ENCODE results near the gene TMEM198.

The TMEM198 gene

DNA sequence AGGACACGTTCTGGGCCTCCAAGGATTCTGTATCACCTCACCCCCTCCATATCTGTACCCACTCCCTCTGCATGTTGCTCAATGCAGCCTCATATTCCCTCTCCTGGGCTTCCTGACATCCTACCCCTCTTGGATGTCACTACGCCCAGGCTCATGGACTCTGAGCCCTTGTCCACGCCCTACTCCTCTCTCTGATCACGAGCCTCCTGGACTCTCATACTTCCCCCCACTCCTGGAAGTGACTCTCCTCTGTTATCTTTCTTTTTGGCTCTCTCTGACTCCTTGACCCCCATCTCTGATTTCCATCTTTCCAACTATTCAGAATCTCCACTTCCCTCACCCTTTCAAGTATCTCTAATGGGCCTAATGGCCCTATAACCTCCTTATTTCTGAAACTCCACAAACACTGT, 2.1 kb downstream of the TMEM198 start:
- no peak for DNase-seq

DNA sequence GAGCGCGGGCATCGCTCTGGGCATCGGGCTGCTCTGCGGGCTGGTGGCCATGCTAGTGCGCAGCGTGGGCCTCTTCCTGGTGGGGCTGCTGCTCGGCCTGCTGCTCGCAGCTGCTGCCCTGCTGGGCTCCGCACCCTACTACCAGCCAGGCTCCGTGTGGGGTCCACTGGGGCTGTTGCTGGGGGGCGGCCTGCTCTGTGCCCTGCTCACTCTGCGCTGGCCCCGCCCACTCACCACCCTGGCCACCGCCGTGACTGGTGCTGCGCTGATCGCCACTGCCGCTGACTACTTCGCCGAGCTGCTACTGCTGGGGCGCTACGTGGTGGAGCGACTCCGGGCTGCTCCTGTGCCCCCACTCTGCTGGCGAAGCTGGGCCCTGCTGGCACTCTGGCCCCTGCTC, 3.8 kb downstream of the TMEM198 start:
- no peak for DNase-seq

- DNase-seq: no peak
Observed at GRCh38 chr2:219548990-219549389, 5.2 kb downstream of the TMEM198 start.

DNA sequence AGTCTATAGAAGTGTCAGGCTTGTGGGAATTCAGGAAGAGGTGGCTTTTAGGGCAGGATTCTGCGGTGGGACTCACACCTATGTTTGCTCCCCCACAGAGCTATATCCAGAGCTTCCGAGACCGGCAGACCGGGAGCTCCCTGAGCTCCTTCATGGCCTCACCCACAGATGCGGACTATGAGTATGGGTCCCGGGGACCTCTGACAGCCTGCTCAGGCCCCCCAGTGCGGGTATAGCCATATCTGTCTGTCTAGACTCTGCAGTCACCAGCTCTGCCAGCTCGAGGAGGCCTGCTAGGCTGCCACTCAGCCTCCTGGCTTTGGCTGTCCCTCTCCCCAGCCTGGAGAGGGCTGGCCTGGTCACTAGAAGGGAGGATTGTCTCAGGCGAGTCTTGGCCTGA, 5.8 kb downstream of the TMEM198 start:
- DNase-seq: no peak

DNA sequence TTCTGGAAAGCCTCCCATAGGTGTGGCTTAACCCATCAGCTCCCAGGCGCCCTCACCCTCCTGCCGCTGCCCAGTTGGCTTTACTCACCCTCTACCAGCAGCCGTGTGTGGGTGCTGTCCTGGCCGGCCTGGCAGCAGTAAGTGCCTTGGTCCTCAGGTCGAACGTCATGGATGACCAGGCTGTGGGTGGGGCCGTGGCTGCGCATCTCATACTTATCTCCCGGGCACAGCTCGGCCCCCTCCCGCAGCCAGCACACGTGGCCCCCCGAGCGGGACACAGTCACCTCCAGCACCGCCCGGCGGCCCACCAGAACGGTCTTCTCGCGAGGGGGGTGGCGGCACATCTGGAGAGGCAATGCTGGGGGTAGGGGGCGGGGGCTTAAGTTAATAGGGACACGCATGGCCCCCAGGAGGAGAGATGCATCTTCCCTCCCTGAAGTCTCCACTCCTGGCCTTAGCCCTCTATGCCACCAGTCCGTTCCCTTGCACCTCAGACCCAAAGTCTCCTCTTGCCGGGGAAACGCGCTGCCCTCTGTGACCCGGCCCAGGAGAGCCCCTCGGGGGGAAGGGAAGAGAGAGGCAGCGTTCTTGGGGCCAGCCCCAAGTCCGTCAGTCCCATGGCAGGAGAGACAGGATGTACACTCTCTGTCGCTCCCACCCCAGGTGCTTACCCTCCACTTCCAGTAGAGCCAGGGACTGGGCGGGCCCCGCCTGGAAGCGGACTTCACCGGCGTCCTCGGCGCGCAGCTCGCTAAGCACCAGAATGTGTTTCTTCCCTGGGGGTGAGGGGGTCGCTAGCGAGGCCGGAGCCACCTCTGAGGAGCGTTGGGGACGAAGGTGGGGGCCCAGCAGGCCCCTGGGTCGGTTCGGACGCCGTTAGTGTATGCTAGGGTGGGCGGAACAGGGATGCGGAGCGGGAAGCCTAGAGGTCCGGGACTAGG, 7.9 kb downstream of the TMEM198 start:
- DNase-seq: peak; percentile 30

DNA sequence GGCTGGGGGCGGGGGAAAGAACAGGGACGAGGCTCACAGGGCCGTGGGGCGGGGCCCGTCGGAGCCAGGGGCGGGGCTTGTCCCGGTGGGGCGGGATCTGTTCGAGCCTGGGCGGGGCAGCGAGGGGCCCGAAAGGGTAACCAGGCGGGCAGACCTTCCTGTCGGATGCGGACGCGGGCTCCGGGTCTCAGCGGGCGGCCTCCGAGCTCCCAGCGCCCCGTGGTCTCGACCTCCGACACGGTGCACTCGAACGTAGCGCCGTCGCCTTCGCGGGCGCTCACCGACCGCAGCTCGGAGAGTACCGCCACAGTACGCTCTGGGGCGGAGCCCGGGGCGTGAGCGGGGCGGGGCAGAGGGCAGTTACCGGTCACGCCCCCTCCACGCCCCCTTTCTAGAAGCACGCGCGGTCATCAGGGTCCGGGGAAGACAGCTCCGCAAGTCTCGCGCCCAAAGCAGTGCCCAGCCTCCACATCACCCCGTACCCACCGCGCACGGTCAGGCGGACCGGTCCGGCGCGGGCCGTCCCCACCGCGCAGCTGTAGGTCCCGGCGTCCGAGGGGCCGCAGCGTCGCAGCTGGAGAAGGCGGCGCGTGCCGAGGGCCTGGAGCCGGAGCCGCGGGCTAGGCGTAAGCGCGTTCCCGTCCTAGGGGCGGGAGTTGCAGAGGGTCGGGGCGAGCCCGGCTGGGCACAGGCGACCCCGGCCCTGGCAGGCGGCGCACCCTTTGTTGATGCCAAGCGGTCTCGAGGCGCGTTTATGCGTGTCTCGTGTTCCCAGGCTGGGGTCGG, 8.7 kb downstream of the TMEM198 start:
- DNase-seq: peak; percentile 83

DNA sequence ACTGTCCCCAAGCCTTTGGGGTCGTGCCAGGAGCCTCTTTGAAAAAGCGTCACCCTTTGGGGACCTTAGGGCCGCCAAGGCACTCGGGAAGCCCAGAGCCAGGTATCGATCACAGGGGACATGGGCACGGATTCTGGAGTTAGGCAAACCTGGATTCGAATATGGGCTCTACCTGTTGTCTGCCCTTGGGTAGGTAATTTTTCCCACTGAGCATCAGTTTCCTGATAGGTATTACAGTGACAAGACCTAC, 9.3 kb downstream of the TMEM198 start:
- no peak for DNase-seq

GRCh38 chr2:219553463-219553963, 9.7 kb downstream of the TMEM198 start:
- DNase-seq: no peak

GRCh38 chr2:219554350-219554749, 10.5 kb downstream of the TMEM198 start:
- DNase-seq: no peak

DNA sequence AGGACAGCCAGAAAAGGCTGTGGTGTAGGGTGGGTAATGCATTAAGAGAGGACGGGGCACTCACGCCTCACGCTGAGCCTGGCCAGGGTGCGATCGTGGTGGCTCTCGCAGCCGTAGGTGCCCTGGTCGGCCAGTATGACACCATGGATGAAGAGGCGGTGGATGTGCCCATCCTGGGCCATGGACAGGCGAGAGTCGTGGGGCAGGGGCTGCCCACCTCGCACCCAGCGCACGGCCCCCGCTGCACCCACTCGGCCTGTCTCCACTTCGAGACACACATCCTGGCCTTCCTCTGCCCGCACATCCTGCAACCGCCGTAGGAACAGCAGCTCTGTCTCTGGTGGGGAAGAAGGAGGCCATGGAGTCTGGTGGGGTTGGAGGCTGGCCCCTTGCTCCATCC, 12.1 kb downstream of the TMEM198 start:
- DNase-seq: no peak

- no peak for DNase-seq
Observed at GRCh38 chr2:219556413-219556812, 12.6 kb downstream of the TMEM198 start.

DNA sequence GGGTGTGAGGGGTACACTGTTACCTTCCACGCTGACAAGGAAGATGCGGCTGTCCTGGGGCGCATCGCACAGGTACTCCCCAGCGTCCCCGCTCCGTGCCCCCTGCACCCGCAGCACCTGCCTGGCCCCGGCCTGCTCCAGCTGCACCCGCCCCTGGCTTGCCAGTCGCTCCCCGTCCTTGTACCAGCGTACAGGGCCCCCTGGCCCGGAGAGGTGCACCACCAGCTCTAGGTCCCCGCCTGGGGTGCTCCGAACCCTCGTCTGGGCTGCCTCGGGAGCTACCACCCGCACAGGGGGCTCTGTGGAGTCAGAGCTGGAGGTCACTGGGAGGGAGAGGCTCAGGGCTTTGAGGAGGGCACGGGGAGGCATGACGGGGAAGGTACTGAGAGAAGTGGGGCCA, 13.5 kb downstream of the TMEM198 start:
- no peak for DNase-seq

DNA sequence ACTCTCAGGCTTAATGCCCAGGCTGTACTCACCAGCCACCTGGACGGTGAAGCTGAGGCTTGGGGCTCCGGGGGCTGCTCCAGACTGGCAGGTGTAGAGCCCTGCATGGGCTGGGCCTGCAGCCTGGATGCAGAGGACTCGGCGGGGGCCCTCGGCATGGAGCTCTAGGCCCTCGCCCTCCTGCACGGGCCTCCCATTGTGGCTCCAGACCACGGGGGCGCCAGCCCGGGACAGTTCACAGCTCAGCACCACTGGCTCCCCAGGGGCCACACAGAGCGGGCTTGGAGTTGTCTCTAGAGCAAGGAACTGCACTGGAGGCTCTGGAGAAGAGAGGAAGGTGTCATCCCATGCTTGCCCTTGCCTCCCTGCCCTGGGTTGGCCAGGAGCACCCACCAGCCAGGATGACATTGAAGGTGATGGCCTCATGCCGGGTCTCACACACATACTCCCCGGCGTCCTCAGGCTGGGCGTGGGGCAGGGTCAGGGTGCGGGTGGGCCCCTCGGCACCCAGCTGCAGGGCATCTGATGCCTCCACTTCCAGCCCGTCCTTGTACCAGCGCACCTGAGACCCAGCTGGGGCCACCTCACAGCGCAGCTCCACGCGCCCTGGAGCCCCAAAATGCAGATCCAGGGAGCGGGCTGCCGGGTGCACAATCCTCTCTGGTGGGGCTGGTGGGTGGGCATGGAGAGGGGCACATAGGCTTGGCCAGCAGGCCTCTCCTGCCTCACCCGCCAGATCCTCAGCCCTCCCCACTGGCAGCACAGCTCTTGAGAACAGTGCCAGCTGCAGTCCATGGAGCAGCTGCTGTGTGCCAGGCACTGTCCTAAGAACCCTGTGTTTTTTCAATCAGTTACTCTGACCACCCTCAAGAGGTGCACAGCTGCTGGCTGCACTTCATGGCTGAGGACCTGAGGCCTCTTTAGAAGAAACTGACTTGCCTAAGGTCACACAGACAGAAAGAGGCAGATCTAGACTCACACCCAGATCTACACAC, 14.3 kb downstream of the TMEM198 start:
- DNase-seq: no peak

DNA sequence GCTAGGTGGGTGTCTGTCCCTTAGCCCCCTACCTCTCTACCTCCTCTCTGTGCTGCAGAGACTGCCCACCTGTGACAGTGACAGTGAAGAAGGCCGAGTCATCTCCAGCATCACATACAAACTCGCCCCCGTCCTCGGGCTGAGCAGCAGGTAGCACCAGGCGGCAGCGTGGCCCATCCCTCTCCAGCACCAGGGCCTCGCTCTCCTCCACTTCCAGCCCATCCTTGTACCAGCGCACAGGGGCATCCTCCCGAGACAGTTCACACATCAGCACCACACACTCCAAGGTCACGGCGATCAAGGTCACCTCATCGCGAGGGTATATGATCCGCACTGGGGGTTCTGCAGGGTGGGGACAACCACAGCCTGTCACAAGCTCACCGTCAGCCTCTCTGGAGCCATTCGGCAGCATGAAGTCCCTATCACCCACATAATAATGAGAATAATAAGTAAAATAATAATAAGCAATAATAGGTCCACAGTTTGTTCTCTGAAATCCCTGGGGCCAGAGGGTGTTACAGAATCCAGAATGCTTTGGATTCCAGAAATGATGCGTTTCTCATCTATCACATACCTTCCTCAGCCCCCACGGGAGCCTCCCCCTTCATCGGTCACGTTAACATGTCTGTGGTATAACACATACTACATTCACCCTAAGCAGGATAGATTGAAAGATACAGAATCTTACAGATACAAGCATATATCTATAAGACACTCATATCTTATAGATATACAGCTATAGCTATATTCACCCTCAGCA, 15.5 kb downstream of the TMEM198 start:
- DNase-seq: no peak

GRCh38 chr2:219560037-219560892, 16.4 kb downstream of the TMEM198 start:
- no peak for DNase-seq

DNA sequence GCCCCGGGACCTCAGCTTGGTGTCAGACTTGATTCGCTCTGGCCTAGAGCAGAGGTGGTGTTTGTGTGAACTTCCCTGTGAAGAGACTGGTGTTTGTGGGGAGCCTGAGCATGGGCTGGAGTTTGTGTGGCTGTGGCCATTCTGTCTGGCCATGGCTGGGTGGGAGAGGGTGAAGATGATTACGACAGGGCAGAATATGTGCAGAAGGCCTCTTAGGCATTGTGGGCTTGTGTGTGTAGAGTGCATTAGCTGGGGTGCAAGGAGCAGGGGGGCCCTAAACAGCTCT, 17.0 kb downstream of the TMEM198 start:
- DNase-seq: no peak

- no peak for DNase-seq
Observed at GRCh38 chr2:219561179-219562048, 17.6 kb downstream of the TMEM198 start.

DNA sequence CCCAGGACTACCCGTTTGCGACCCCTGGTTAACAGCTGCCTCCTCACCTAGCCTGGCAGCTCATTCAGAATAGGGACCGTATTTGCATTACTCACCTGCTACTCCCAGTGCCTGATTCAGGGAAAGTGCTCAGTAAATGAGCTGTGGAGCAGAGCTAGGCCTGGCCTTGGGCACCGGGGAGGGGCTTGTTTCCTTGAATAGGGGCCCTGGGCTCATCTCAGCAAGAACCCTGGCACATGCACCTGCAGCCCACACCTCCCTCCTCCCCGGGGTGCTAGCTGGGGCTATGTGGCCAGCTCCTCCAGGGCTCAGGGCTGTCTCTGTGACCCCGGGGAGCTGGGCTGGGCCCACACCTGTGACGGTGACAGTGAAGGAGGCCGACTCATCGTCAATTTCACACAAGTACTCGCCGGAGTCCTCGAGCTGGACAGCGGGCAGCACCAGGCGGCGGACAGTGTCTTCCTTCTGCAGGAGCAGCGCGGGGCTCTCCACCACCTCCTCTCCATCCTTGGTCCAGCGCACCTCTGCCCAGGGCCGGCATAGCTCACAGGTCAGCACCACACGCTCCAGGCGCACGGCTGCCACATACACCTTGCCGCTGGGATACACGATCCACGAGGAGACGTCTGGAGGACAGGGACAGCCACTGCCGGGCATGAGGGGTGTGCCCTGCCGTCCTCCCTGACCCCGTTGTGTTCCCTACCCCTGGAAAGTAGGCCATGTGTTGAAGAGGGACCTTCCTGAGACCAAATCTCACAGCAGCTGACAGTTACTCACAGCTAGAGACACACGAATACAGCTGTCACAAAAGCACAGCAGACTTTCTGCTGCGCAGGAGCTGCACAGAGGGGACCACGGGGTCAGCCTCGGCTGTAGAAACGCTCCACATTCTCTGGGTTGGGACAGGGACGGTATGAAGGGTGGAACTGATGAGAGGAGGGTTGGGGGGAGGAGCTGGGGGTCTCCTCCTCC, 18.5 kb downstream of the TMEM198 start:
- no peak for DNase-seq
